NCI-H226 (cell line): ENCODE results near the gene HSD11B2.

Experiments
- DNase-seq: peaks from one replicate; pipeline ENCODE4 v3.0.0-alpha.2; 2015

HSD11B2 gene

GRCh38 chr16:67436640-67437193, 5.8 kb downstream of the HSD11B2 start:
- no peak for DNase-seq

- DNase-seq = no peak
Measured at GRCh38 chr16:67437513-67437912, 6.6 kb downstream of the HSD11B2 start.

GRCh38 chr16:67438098-67438791, 7.3 kb downstream of the HSD11B2 start:
- no peak for DNase-seq

- DNase-seq = no peak
Measured at GRCh38 chr16:67438824-67439393, 8.0 kb downstream of the HSD11B2 start.

- DNase-seq = no peak
Measured at GRCh38 chr16:67441271-67441753, 10.4 kb downstream of the HSD11B2 start.

- DNase-seq = no peak
Measured at GRCh38 chr16:67441907-67442306, 11.0 kb downstream of the HSD11B2 start.

GRCh38 chr16:67442581-67443255, 11.8 kb downstream of the HSD11B2 start:
- DNase-seq = no peak

GRCh38 chr16:67443265-67443664, 12.3 kb downstream of the HSD11B2 start:
- no peak for DNase-seq

- peak; percentile 41 for DNase-seq
Measured at GRCh38 chr16:67444259-67445125, 13.6 kb downstream of the HSD11B2 start.

- DNase-seq = no peak
Measured at GRCh38 chr16:67445126-67445426, 14.2 kb downstream of the HSD11B2 start.

GRCh38 chr16:67445441-67445912, 14.6 kb downstream of the HSD11B2 start:
- DNase-seq = no peak

- no peak for DNase-seq
Measured at GRCh38 chr16:67445913-67446907, 15.3 kb downstream of the HSD11B2 start.

GRCh38 chr16:67446968-67447507, 16.1 kb downstream of the HSD11B2 start:
- DNase-seq = no peak

- no peak for DNase-seq
Measured at GRCh38 chr16:67447508-67448076, 16.7 kb downstream of the HSD11B2 start.

GRCh38 chr16:67448580-67448979, 17.7 kb downstream of the HSD11B2 start:
- DNase-seq = no peak

- DNase-seq = no peak
Measured at GRCh38 chr16:67449336-67449735, 18.4 kb downstream of the HSD11B2 start.

GRCh38 chr16:67449739-67450138, 18.8 kb downstream of the HSD11B2 start:
- no peak for DNase-seq

GRCh38 chr16:67451061-67451703, 20.3 kb downstream of the HSD11B2 start:
- DNase-seq = no peak

GRCh38 chr16:67451704-67452435, 20.9 kb downstream of the HSD11B2 start:
- DNase-seq = no peak

- no peak for DNase-seq
Measured at GRCh38 chr16:67454104-67454503, 23.2 kb downstream of the HSD11B2 start.
